ENCODE data around the gene WRAP73. TPM values are rescaled to one million over a fixed set of nuclear protein-coding genes. Genes with fewer than 3 reads are reported as not detected.

WRAP73 gene
- total and polyA plus RNA-seq, 4 donors: 5.8 to 27.8 (median 14.0) TPM

- peak; percentile 42 to 73 for DNase-seq
- Histone ChIP-seq H3K36me3 (ENCODE audit: control insufficient read depth in 1 of 2, insufficient read depth in 2 of 2, low read length in 1 of 2) (peaks cover 0 to 7% of the 10 kb centered on the region in 2 donors), H3K27ac (ENCODE audit: low read depth in 1 of 2, low read length in 2 of 2) (no peak overlapping the region), H3K4me1 (ENCODE audit: control insufficient read depth in 1 of 2, insufficient read depth in 2 of 2, low read length in 2 of 2) (no peaks in the 10 kb centered on the region), H3K27me3 (ENCODE audit: control insufficient read depth in 1 of 2, insufficient read depth in 2 of 2, low read length in 1 of 2) (no peaks in the 10 kb centered on the region), H3K4me3 (ENCODE audit: low read length in 2 of 2) (no peak overlapping the region), H3K9me3 (ENCODE audit: control insufficient read depth, low read length) (no peaks in the 10 kb centered on the region)
- no peak for ATAC-seq (ENCODE audit: low FRiP score)
- 90 to 91% methylated on average over 36 of the region's 36 CpGs for WGBS, 2 donors
- intact Hi-C loops (cut with DNase I): no loop called here
These were observed 18.3 kb downstream of the WRAP73 start for GRCh38 chr1:3631320-3632260.

- 77 to 80% methylated on average over 9 of the region's 9 CpGs for WGBS, 2 donors
- H3K4me3 ChIP-seq (ENCODE audit: low read length in 2 of 2): no peak overlapping the region
- H3K9me3 ChIP-seq (ENCODE audit: control insufficient read depth, low read length): no peaks in the 10 kb centered on the region
- intact Hi-C loops (cut with DNase I): no loop called here
- ATAC-seq (ENCODE audit: low FRiP score) (no peak), DNase-seq (no peak)
- peaks cover 0 to 3% of the 10 kb centered on the region in 2 donors for H3K36me3 ChIP-seq (ENCODE audit: control insufficient read depth in 1 of 2, insufficient read depth in 2 of 2, low read length in 1 of 2)
- no peaks in the 10 kb centered on the region for H3K27me3 ChIP-seq (ENCODE audit: control insufficient read depth in 1 of 2, insufficient read depth in 2 of 2, low read length in 1 of 2)
- no peaks in the 10 kb centered on the region for H3K4me1 ChIP-seq (ENCODE audit: control insufficient read depth in 1 of 2, insufficient read depth in 2 of 2, low read length in 2 of 2)
- H3K27ac ChIP-seq (ENCODE audit: low read depth in 1 of 2, low read length in 2 of 2): no peak overlapping the region
These were observed 19.0 kb downstream of the WRAP73 start for GRCh38 chr1:3630914-3631313.

GRCh38 chr1:3630161-3630611, 19.7 kb downstream of the WRAP73 start:
- H3K4me3 ChIP-seq (ENCODE audit: low read length in 2 of 2): no peak overlapping the region
- no peaks in the 10 kb centered on the region for H3K9me3 ChIP-seq (ENCODE audit: control insufficient read depth, low read length)
- peaks cover 0 to 3% of the 10 kb centered on the region in 2 donors for H3K36me3 ChIP-seq (ENCODE audit: control insufficient read depth in 1 of 2, insufficient read depth in 2 of 2, low read length in 1 of 2)
- no peak overlapping the region for H3K27ac ChIP-seq (ENCODE audit: low read depth in 1 of 2, low read length in 2 of 2)
- intact Hi-C loops (cut with DNase I): no loop called here
- DNase-seq (no peak), ATAC-seq (ENCODE audit: low FRiP score) (no peak)
- H3K4me1 ChIP-seq (ENCODE audit: control insufficient read depth in 1 of 2, insufficient read depth in 2 of 2, low read length in 2 of 2): no peaks in the 10 kb centered on the region
- 74 to 76% methylated on average over 11 of the region's 11 CpGs for WGBS, 2 donors
- H3K27me3 ChIP-seq (ENCODE audit: control insufficient read depth in 1 of 2, insufficient read depth in 2 of 2, low read length in 1 of 2): no peaks in the 10 kb centered on the region

GRCh38 chr1:3629561-3630160, 20.2 kb downstream of the WRAP73 start:
- no peak for DNase-seq
- Histone ChIP-seq H3K36me3 (ENCODE audit: control insufficient read depth in 1 of 2, insufficient read depth in 2 of 2, low read length in 1 of 2) (no peaks in the 10 kb centered on the region), H3K9me3 (ENCODE audit: control insufficient read depth, low read length) (no peaks in the 10 kb centered on the region), H3K4me3 (ENCODE audit: low read length in 2 of 2) (no peak overlapping the region), H3K4me1 (ENCODE audit: control insufficient read depth in 1 of 2, insufficient read depth in 2 of 2, low read length in 2 of 2) (no peaks in the 10 kb centered on the region), H3K27ac (ENCODE audit: low read depth in 1 of 2, low read length in 2 of 2) (no peak overlapping the region), H3K27me3 (ENCODE audit: control insufficient read depth in 1 of 2, insufficient read depth in 2 of 2, low read length in 1 of 2) (no peaks in the 10 kb centered on the region)
- 89 to 91% methylated on average over 15 to 16 of the region's 16 CpGs for WGBS, 2 donors
- ATAC-seq (ENCODE audit: low FRiP score): no peak
- intact Hi-C loops (cut with DNase I): no loop called here

GRCh38 chr1:3628445-3628844, 21.5 kb downstream of the WRAP73 start:
- Histone ChIP-seq H3K27ac (ENCODE audit: low read depth in 1 of 2, low read length in 2 of 2) (no peak overlapping the region), H3K9me3 (ENCODE audit: control insufficient read depth, low read length) (no peaks in the 10 kb centered on the region), H3K4me1 (ENCODE audit: control insufficient read depth in 1 of 2, insufficient read depth in 2 of 2, low read length in 2 of 2) (no peaks in the 10 kb centered on the region), H3K36me3 (ENCODE audit: control insufficient read depth in 1 of 2, insufficient read depth in 2 of 2, low read length in 1 of 2) (no peaks in the 10 kb centered on the region), H3K27me3 (ENCODE audit: control insufficient read depth in 1 of 2, insufficient read depth in 2 of 2, low read length in 1 of 2) (no peaks in the 10 kb centered on the region), H3K4me3 (ENCODE audit: low read length in 2 of 2) (no peak overlapping the region)
- WGBS, 2 donors: 79 to 86% methylated on average over 10 of the region's 10 CpGs
- no peak for DNase-seq
- intact Hi-C loops (cut with DNase I): no loop called here
- ATAC-seq (ENCODE audit: low FRiP score): no peak

- Histone ChIP-seq H3K9me3 (ENCODE audit: control insufficient read depth, low read length) (no peaks in the 10 kb centered on the region), H3K4me1 (ENCODE audit: control insufficient read depth in 1 of 2, insufficient read depth in 2 of 2, low read length in 2 of 2) (no peaks in the 10 kb centered on the region), H3K27me3 (ENCODE audit: control insufficient read depth in 1 of 2, insufficient read depth in 2 of 2, low read length in 1 of 2) (no peaks in the 10 kb centered on the region), H3K27ac (ENCODE audit: low read depth in 1 of 2, low read length in 2 of 2) (no peak overlapping the region), H3K4me3 (ENCODE audit: low read length in 2 of 2) (no peak overlapping the region), H3K36me3 (ENCODE audit: control insufficient read depth in 1 of 2, insufficient read depth in 2 of 2, low read length in 1 of 2) (no peaks in the 10 kb centered on the region)
- ATAC-seq (ENCODE audit: low FRiP score): no peak
- intact Hi-C loops (cut with DNase I): no loop called here
- DNase-seq: no peak
- 91 to 93% methylated on average over 26 of the region's 26 CpGs for WGBS, 2 donors
These were observed 22.2 kb downstream of the WRAP73 start for GRCh38 chr1:3627515-3628253.

GRCh38 chr1:3626025-3626424, 23.9 kb downstream of the WRAP73 start:
- Histone ChIP-seq H3K27me3 (ENCODE audit: control insufficient read depth in 1 of 2, insufficient read depth in 2 of 2, low read length in 1 of 2) (no peaks in the 10 kb centered on the region), H3K36me3 (ENCODE audit: control insufficient read depth in 1 of 2, insufficient read depth in 2 of 2, low read length in 1 of 2) (no peaks in the 10 kb centered on the region), H3K4me1 (ENCODE audit: control insufficient read depth in 1 of 2, insufficient read depth in 2 of 2, low read length in 2 of 2) (no peaks in the 10 kb centered on the region), H3K4me3 (ENCODE audit: low read length in 2 of 2) (no peak overlapping the region), H3K9me3 (ENCODE audit: control insufficient read depth, low read length) (no peaks in the 10 kb centered on the region), H3K27ac (ENCODE audit: low read depth in 1 of 2, low read length in 2 of 2) (no peak overlapping the region)
- DNase-seq (no peak), ATAC-seq (ENCODE audit: low FRiP score) (no peak)
- intact Hi-C loops (cut with DNase I): no loop called here
- WGBS, 2 donors: 73 to 74% methylated on average over 4 of the region's 4 CpGs

GRCh38 chr1:3625151-3625907, 24.6 kb downstream of the WRAP73 start:
- 3 to 4% methylated on average over 41 to 71 of the region's 71 CpGs for WGBS, 2 donors
- Histone ChIP-seq H3K9me3 (ENCODE audit: control insufficient read depth, low read length) (no peaks in the 10 kb centered on the region), H3K4me3 (ENCODE audit: low read length in 2 of 2) (peak overlapping the region; percentile 80 to 90), H3K36me3 (ENCODE audit: control insufficient read depth in 1 of 2, insufficient read depth in 2 of 2, low read length in 1 of 2) (no peaks in the 10 kb centered on the region), H3K27ac (ENCODE audit: low read depth in 1 of 2, low read length in 2 of 2) (no peak overlapping the region), H3K27me3 (ENCODE audit: control insufficient read depth in 1 of 2, insufficient read depth in 2 of 2, low read length in 1 of 2) (no peaks in the 10 kb centered on the region), H3K4me1 (ENCODE audit: control insufficient read depth in 1 of 2, insufficient read depth in 2 of 2, low read length in 2 of 2) (no peaks in the 10 kb centered on the region)
- intact Hi-C loops (cut with DNase I): no loop called here
- ATAC-seq (ENCODE audit: low FRiP score) (peak; percentile 16), DNase-seq (no peak)
